ENCODE data around the gene GAK. TPM values are rescaled to one million over a fixed set of nuclear protein-coding genes. Genes with fewer than 3 reads are reported as not detected.

The GAK gene
- total RNA-seq, 1 donor from 2014 or later, result 19.8 TPM

- H3K4me1 ChIP-seq (ENCODE audit: control insufficient read depth in 3 of 3, insufficient read depth in 3 of 3, low read length in 3 of 3), result no peaks in the 10 kb centered on the region
- H3K4me3 ChIP-seq (ENCODE audit: low read length in 3 of 3), result no peak within 1 kb of the TSS
- H3K27ac ChIP-seq (ENCODE audit: low read depth, low read length), result no peak within 1 kb of the TSS
- no peak within 1 kb of the TSS for H3K9ac ChIP-seq (ENCODE audit: low read depth in 1 of 3, low read length in 3 of 3)
- H3K9me3 ChIP-seq (ENCODE audit: control insufficient read depth in 3 of 3, low read length in 3 of 3), result no peaks in the 10 kb centered on the region
- H3K27me3 ChIP-seq (ENCODE audit: control insufficient read depth in 3 of 3, insufficient read depth in 3 of 3, low read length in 3 of 3), result peaks cover 74 to 85% (median 84%) of the 10 kb centered on the region in 3 donors
- no peaks in the 10 kb centered on the region for H3K36me3 ChIP-seq (ENCODE audit: control insufficient read depth in 3 of 3, insufficient read depth in 3 of 3, low read length in 3 of 3)
Measured at GRCh38 chr4:825971-826330, 106.2 kb downstream of the GAK start, which contains the start of gene CPLX1. CPLX1 (minus strand) TSS chr4:826129; CDS start chr4:824522, 1,607 bp downstream.

GRCh38 chr4:825063-825970, 106.8 kb downstream of the GAK start:
- Histone ChIP-seq H3K9me3 (ENCODE audit: control insufficient read depth in 3 of 3, low read length in 3 of 3) (no peaks in the 10 kb centered on the region), H3K4me3 (ENCODE audit: low read length in 3 of 3) (no peak overlapping the region), H3K9ac (ENCODE audit: low read depth in 1 of 3, low read length in 3 of 3) (no peak overlapping the region), H3K27me3 (ENCODE audit: control insufficient read depth in 3 of 3, insufficient read depth in 3 of 3, low read length in 3 of 3) (peaks cover 73 to 84% (median 82%) of the 10 kb centered on the region in 3 donors), H3K4me1 (ENCODE audit: control insufficient read depth in 3 of 3, insufficient read depth in 3 of 3, low read length in 3 of 3) (no peaks in the 10 kb centered on the region), H3K27ac (ENCODE audit: low read depth, low read length) (no peak overlapping the region), H3K36me3 (ENCODE audit: control insufficient read depth in 3 of 3, insufficient read depth in 3 of 3, low read length in 3 of 3) (no peaks in the 10 kb centered on the region)

GRCh38 chr4:824461-825062, 107.6 kb downstream of the GAK start:
- Histone ChIP-seq H3K36me3 (ENCODE audit: control insufficient read depth in 3 of 3, insufficient read depth in 3 of 3, low read length in 3 of 3) (no peaks in the 10 kb centered on the region), H3K4me1 (ENCODE audit: control insufficient read depth in 3 of 3, insufficient read depth in 3 of 3, low read length in 3 of 3) (no peaks in the 10 kb centered on the region), H3K9me3 (ENCODE audit: control insufficient read depth in 3 of 3, low read length in 3 of 3) (peaks cover 0 to 3% (median 2%) of the 10 kb centered on the region in 3 donors), H3K4me3 (ENCODE audit: low read length in 3 of 3) (no peak overlapping the region), H3K27me3 (ENCODE audit: control insufficient read depth in 3 of 3, insufficient read depth in 3 of 3, low read length in 3 of 3) (peaks cover 74 to 84% (median 82%) of the 10 kb centered on the region in 3 donors), H3K9ac (ENCODE audit: low read depth in 1 of 3, low read length in 3 of 3) (no peak overlapping the region), H3K27ac (ENCODE audit: low read depth, low read length) (no peak overlapping the region)

GRCh38 chr4:823761-824460, 108.2 kb downstream of the GAK start:
- Histone ChIP-seq H3K4me1 (ENCODE audit: control insufficient read depth in 3 of 3, insufficient read depth in 3 of 3, low read length in 3 of 3) (no peaks in the 10 kb centered on the region), H3K27ac (ENCODE audit: low read depth, low read length) (no peak overlapping the region), H3K9me3 (ENCODE audit: control insufficient read depth in 3 of 3, low read length in 3 of 3) (peaks cover 0 to 3% (median 2%) of the 10 kb centered on the region in 3 donors), H3K27me3 (ENCODE audit: control insufficient read depth in 3 of 3, insufficient read depth in 3 of 3, low read length in 3 of 3) (peaks cover 74 to 83% (median 78%) of the 10 kb centered on the region in 3 donors), H3K9ac (ENCODE audit: low read depth in 1 of 3, low read length in 3 of 3) (no peak overlapping the region), H3K4me3 (ENCODE audit: low read length in 3 of 3) (no peak overlapping the region), H3K36me3 (ENCODE audit: control insufficient read depth in 3 of 3, insufficient read depth in 3 of 3, low read length in 3 of 3) (no peaks in the 10 kb centered on the region)

GRCh38 chr4:823176-823760, 108.8 kb downstream of the GAK start:
- Histone ChIP-seq H3K27me3 (ENCODE audit: control insufficient read depth in 3 of 3, insufficient read depth in 3 of 3, low read length in 3 of 3) (peaks cover 74 to 83% (median 78%) of the 10 kb centered on the region in 3 donors), H3K9ac (ENCODE audit: low read depth in 1 of 3, low read length in 3 of 3) (no peak overlapping the region), H3K4me3 (ENCODE audit: low read length in 3 of 3) (no peak overlapping the region), H3K4me1 (ENCODE audit: control insufficient read depth in 3 of 3, insufficient read depth in 3 of 3, low read length in 3 of 3) (no peaks in the 10 kb centered on the region), H3K36me3 (ENCODE audit: control insufficient read depth in 3 of 3, insufficient read depth in 3 of 3, low read length in 3 of 3) (no peaks in the 10 kb centered on the region), H3K9me3 (ENCODE audit: control insufficient read depth in 3 of 3, low read length in 3 of 3) (peaks cover 0 to 3% (median 2%) of the 10 kb centered on the region in 3 donors), H3K27ac (ENCODE audit: low read depth, low read length) (no peak overlapping the region)

- Histone ChIP-seq H3K27ac (ENCODE audit: low read depth, low read length) (no peak overlapping the region), H3K9me3 (ENCODE audit: control insufficient read depth in 3 of 3, low read length in 3 of 3) (peaks cover 0 to 3% (median 2%) of the 10 kb centered on the region in 3 donors), H3K4me3 (ENCODE audit: low read length in 3 of 3) (no peak overlapping the region), H3K9ac (ENCODE audit: low read depth in 1 of 3, low read length in 3 of 3) (no peak overlapping the region), H3K27me3 (ENCODE audit: control insufficient read depth in 3 of 3, insufficient read depth in 3 of 3, low read length in 3 of 3) (peaks cover 73 to 83% (median 78%) of the 10 kb centered on the region in 3 donors), H3K4me1 (ENCODE audit: control insufficient read depth in 3 of 3, insufficient read depth in 3 of 3, low read length in 3 of 3) (no peaks in the 10 kb centered on the region), H3K36me3 (ENCODE audit: control insufficient read depth in 3 of 3, insufficient read depth in 3 of 3, low read length in 3 of 3) (no peaks in the 10 kb centered on the region)
Measured at GRCh38 chr4:822361-823175, 109.5 kb downstream of the GAK start.

- Histone ChIP-seq H3K36me3 (ENCODE audit: control insufficient read depth in 3 of 3, insufficient read depth in 3 of 3, low read length in 3 of 3) (no peaks in the 10 kb centered on the region), H3K9ac (ENCODE audit: low read depth in 1 of 3, low read length in 3 of 3) (no peak overlapping the region), H3K27me3 (ENCODE audit: control insufficient read depth in 3 of 3, insufficient read depth in 3 of 3, low read length in 3 of 3) (peaks cover 70 to 78% (median 75%) of the 10 kb centered on the region in 3 donors)
Measured at GRCh38 chr4:821631-822030, 110.5 kb downstream of the GAK start.

GRCh38 chr4:821181-821591, 110.9 kb downstream of the GAK start:
- H3K4me3 ChIP-seq (ENCODE audit: low read length in 3 of 3), result no peak overlapping the region
- no peaks in the 10 kb centered on the region for H3K4me1 ChIP-seq (ENCODE audit: control insufficient read depth in 3 of 3, insufficient read depth in 3 of 3, low read length in 3 of 3)
- peaks cover 70 to 78% (median 74%) of the 10 kb centered on the region in 3 donors for H3K27me3 ChIP-seq (ENCODE audit: control insufficient read depth in 3 of 3, insufficient read depth in 3 of 3, low read length in 3 of 3)
- H3K9ac ChIP-seq (ENCODE audit: low read depth in 1 of 3, low read length in 3 of 3), result no peak overlapping the region
- peaks cover 0 to 3% (median 2%) of the 10 kb centered on the region in 3 donors for H3K9me3 ChIP-seq (ENCODE audit: control insufficient read depth in 3 of 3, low read length in 3 of 3)
- no peak overlapping the region for H3K27ac ChIP-seq (ENCODE audit: low read depth, low read length)
- H3K36me3 ChIP-seq (ENCODE audit: control insufficient read depth in 3 of 3, insufficient read depth in 3 of 3, low read length in 3 of 3), result no peaks in the 10 kb centered on the region

More at GRCh38 chr4:821631-822030, 110.5 kb downstream of the GAK start:
- Histone ChIP-seq H3K4me3 (ENCODE audit: low read length in 3 of 3) (no peak overlapping the region), H3K9me3 (ENCODE audit: control insufficient read depth in 3 of 3, low read length in 3 of 3) (peaks cover 0 to 3% (median 2%) of the 10 kb centered on the region in 3 donors), H3K4me1 (ENCODE audit: control insufficient read depth in 3 of 3, insufficient read depth in 3 of 3, low read length in 3 of 3) (no peaks in the 10 kb centered on the region), H3K27ac (ENCODE audit: low read depth, low read length) (no peak overlapping the region)
